Stimulated activated CD8-positive, alpha-beta memory T cell treated with anti-CD3 and anti-CD28 coated beads, Interleukin-15, amount 100 ng/mL, for 1 hour (primary cell): ENCODE measurements around the gene PDILT.
"Not testable (repeated sequence)": the region's sequence is repeated elsewhere in the genome, so short reads cannot be mapped to it uniquely, and the experiment has no call there.

Experiments used
- DNase-seq: peaks from one replicate; pipeline ENCODE4 v3.0.0-alpha.2; 2020; ENCODE audit warnings: low read depth

PDILT gene, protein sequence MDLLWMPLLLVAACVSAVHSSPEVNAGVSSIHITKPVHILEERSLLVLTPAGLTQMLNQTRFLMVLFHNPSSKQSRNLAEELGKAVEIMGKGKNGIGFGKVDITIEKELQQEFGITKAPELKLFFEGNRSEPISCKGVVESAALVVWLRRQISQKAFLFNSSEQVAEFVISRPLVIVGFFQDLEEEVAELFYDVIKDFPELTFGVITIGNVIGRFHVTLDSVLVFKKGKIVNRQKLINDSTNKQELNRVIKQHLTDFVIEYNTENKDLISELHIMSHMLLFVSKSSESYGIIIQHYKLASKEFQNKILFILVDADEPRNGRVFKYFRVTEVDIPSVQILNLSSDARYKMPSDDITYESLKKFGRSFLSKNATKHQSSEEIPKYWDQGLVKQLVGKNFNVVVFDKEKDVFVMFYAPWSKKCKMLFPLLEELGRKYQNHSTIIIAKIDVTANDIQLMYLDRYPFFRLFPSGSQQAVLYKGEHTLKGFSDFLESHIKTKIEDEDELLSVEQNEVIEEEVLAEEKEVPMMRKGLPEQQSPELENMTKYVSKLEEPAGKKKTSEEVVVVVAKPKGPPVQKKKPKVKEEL

DNA sequence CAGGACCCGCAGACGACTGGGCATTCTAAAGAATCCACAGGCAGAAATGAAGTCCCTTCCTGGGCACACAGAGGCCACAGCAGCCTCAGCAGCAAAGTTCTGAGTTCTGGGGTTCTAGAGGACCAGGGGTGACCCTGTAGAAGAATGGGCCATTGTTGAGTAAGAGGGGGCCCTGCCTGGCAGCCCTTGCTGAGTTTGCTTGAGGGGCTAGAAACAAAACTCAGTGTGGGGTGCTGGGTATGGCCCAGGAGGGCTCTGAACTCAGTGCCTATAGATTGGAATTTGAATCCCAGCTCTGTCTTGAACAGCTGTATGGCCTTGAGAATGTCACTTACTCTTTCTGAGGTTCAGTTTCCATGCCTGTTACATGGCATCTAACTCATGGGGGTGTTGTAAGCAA, at the start of gene PDILT:
PDILT (minus strand) TSS at position 101 of the 400 bp plus-strand sequence. CDS start 5,437 bp downstream, outside the sequence.
- no peak for DNase-seq

DNA sequence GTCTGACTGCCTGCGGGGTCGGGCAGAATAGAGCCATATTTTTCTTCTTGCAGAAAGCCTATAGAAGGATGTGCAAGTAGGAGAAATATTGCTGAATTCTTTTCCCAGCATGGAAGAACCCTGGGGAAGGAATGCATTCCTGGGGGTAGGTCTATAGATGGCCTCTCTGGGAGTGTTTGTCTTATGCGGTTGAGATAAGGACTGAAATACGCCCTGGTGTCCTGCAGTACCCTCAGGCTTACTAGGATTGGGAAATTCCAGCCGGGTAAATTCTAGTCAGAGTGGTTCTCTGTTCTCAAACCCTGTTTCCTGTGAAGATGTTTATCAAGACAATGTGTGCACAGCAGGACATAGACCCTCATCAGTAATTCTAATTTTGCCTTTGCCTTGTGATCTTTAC, 49.1 kb upstream of the PDILT start:
- DNase-seq, result not testable (repeated sequence)

DNA sequence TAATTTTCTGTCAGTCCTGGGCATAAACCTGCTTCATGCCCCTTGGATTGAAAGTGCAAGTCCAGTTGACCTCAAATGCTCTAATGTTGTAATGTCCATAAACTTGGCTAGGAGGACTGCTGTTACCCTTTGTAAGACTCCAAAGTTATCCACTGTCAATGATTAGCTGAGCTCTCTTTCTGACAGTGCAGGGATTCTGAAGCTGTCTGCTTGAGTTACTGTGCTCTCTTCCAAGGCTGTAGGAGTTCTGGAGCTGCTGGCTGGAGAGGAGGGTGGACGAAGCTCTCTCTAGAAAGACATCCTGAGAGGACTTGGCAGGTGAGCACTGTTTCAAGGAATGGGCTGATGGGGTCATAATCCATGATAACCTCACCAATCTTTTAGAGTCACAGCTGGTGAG, 46.8 kb upstream of the PDILT start, which contains the start of gene ACSM2A:
ACSM2A (plus strand) TSS at position 158 of the 400 bp plus-strand sequence. CDS start 8,594 bp downstream, outside the sequence.
- DNase-seq, result not testable (repeated sequence)

DNA sequence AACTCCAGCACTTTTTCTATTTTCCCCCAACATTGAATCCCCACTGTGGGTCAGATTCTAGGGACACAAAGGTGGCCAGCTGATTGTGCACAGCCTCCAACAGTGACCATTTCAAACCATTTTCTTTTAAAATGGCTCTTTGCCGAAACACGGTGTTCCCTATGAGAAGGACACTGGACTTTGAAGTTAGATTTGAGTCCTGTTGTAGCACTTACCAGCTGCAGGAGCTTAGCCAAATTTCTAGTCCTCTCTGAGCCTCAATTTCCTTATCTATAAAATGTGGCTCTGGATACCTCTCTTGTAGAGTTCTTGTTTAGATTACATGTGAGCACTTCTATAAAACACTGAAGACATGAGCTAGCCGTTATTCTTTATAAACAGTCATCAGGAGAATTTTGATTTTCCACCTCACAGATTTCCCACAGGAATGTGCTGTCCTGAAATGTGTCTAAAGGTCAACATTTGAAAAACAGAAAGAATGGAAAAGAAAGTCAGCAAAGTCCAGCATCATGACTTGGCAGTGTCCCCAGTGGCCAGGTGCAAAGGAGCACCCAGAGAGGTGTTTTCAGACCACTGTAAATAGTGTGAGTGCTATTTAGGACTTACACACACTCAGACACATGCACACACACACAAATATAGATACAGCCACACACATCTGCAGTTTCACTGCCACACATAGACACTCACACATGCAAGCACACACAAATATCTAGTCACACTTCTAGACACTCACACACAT, 42.3 kb upstream of the PDILT start:
- DNase-seq, result not testable (repeated sequence)

DNA sequence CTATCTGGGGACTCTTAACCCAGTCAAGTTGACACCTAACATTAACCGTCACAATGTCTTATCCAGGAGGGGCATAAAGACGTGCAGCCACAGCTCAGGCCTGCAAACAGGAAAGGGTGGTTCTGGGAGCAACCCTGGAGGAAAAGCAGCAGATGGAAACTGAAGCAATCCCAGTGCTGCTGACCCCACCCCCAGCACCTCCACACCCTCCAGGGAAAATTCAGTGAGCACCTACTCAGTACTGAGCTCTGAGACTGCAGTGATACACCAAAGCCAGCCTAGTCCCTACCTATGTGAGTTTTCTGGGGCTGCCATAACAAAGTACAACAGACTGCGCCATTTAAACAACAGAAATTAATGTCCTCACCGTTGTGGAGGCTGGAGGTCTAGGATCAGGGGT, 37.3 kb upstream of the PDILT start:
- DNase-seq, result not testable (repeated sequence)

DNA sequence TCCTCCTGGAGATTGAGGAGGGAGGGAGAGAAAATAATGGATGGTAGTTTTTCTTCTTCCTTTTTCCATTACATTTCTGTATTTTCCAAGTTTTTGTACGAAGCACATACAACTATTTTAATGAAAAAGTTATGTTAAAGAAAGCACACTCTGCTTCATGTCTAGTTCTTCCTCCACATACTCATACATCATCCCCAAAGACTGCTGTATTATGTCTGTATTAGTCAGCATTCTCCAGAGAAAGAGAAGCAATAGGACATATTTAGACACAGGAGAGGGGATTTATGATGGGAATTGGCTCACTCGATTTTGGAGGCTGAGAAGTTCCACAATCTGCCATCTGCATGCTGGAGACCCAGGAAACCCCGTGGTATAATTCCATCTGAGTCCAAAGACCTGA, 36.7 kb upstream of the PDILT start:
- DNase-seq, result no peak

DNA sequence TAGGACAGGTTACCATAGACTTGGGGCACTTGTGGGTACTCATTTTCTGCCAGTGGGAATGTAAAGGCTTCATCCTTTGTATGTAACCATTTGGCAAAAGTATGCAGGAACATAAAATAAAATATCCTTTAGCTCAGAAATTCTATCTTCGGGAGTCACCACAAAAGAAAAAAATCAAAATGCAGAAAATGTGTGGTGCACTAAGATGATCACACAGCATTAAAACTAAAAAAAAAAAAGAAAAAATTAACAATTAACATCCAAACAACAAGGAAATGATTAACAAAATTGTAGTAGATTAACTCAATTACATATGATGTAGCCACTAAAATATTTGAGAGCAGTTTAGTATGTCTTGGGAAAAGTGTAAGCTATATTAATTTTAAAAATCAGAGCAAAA, 36.2 kb upstream of the PDILT start:
- DNase-seq, result not testable (repeated sequence)

DNA sequence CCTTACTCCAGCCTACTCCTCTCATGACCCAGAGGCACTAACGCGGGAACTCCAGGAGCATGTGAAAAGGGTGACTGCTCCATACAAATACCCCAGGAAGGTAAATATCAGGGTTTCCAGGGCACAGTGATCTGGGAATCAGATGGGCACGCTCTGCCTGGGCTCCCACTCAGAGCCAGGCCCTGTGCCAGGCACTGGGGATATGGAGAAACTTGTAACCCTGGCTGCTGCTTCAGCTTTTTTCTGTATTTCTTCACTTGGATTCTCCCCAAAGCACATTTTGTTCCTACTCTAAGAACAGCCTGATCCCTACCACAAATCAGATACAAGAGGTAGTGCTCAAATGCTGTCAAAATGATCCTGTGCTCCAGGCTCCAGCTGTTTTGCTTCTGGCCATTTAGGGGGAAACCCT, 35.3 kb upstream of the PDILT start:
- not testable (repeated sequence) for DNase-seq

DNA sequence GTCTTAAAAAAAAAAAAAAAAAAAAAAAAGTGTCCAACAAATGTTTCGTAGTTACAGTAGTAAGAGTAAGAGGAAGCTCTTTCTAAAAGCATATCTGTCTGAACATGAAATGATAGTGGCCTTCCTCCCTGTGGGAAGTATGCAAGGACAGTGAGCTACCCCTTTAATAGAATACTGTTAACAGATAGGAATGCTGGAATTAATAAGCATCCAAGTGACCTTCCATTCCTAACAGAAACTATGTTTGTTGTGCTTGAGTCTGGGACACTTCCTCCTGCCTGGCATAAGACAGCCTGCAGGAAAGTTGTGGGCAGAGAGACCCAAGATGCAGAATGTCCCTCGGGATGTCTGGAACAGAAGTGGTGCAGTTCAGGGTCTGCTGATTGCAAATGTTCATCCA, 34.4 kb upstream of the PDILT start:
- DNase-seq, result not testable (repeated sequence)

DNA sequence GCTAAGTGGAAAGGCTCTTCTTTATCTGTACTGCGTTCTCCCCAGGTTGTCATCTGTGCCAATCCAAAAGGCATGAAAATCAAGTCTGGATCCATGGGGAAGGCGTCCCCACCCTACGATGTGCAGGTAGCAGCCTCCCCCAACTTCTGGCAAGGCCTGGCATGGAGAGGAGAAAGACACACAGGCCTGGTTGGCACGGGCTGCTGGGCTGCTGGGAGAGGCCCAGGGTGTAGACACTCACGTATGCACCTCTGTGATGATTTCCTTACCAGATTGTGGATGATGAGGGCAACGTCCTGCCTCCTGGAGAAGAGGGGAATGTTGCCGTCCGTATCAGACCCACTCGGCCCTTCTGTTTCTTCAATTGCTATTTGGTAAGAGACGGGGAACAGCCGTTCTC, 26.4 kb upstream of the PDILT start:
- DNase-seq, result no peak

DNA sequence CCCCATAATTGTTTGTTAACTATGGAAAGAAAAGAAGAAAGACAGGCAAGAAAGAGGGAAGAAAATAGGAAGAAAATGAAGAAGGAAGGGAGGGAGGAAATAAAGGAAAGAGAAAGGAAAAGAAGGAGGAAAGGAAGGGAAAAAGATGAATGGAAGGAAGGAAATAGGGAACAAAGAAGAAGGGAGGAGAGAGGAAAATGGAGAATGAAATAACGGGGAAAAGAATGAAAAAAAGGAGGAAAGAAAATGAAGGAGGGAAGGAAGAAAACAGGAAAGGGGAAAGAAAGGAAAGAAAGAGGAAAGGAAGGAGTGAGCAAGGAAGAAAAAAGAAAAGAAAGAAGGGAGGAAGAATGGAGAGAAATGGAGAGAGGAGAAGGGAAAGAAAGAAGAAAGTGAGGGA, 25.9 kb upstream of the PDILT start:
- DNase-seq, result not testable (repeated sequence)

DNA sequence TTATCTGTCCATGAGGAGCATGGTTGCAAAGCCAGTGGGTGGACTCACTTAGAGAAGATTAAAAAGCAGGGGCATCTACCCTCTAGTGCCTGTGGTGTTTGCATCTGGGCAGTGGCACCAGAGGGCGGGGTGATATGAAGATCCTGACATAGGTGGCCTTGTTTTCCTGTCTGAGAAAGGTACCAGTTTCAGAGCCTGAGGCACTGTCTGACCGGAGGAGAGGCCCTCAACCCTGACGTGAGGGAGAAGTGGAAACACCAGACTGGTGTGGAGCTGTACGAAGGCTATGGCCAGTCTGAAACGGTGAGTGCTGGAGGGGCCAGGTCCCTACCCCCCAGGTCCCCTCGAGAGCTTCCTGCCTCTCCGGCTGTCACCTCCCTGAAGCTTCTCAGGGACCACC, 25.0 kb upstream of the PDILT start:
- not testable (repeated sequence) for DNase-seq

DNA sequence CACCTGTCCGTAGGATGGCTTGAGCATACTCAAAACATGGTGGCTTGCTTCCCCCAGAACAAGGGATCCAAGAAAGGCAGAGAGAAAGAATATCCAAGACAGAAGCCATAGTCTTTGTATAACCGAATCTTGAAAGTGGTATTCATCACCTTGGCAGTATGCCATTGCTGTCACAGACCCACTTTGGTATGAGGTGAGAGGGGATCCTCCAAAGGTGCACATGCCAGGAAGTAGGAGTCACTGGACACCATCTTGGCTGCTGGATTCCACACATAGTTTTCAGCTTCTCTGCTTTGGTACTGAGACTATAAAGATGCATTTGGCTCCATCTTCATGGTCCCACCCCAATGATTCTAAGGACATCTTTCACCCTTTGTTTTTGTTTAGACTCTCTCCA, 22.9 kb upstream of the PDILT start:
- not testable (repeated sequence) for DNase-seq

DNA sequence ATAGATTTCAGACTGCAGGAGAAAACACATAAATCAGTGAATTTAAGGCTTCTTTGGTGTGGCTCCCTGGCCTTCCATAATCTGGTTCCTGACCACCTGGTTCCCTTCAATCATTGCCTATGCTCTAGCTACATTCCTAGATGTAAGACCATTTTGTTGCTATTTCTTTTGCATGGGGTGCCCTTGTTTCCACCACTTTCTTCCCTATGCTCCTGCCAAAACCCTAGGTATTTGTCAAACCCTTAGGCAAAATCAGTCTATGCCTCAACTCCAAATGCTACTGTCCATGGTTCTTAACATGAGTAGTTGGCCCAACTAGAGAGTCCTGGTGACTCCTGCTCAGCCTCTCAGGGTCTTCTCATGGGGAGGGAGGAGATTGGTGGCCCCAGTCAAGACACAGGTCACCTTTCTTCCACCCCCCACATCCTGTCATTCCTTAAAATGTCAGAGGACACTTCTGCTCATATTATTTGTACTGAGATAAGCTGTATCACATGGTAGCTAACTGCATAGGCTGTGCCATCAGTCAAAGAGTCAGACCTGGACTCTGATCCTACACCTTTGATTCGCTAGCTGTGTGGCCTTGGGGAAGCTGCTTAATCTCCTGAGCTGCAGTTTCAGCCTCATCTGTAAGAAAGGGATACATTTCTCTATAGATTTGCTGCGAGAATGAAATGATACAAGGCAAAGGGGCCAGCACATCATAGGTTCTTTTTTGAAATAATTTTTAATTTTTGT, 19.8 kb upstream of the PDILT start:
- DNase-seq, result no peak

DNA sequence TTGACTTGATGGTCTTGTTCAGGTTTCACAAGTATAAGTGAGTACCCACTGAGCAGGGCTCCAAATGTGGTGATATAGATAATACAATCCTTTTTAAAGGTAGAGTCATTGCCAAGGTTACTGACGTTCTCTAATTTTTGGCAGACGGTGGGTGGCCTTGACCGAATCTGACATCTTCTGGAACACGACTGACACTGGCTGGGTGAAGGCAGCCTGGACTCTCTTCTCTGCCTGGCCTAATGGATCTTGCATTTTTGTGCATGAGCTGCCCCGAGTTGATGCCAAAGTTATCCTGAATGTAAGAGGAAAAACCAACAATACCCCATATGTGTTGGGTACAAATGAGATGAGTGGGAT, 19.2 kb upstream of the PDILT start:
- not testable (repeated sequence) for DNase-seq

DNA sequence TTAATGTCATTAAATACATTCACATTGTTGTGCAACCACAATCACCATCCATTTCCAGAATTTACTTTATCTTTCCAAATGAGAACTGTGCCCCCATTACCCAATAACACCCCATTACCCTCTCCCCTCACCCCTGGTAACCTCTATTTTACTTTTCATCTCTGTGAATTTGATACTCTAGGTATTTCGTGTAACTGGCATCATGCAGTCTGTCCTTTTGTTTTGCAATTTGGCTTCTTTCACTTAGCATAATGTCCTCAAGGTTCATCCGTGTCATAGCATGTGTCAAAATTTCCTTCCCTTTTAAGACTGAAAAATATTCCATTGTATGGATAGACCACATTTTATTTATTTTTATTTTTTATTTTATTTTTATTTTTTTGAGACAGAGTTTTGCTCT, 17.2 kb upstream of the PDILT start:
- DNase-seq, result not testable (repeated sequence)

DNA sequence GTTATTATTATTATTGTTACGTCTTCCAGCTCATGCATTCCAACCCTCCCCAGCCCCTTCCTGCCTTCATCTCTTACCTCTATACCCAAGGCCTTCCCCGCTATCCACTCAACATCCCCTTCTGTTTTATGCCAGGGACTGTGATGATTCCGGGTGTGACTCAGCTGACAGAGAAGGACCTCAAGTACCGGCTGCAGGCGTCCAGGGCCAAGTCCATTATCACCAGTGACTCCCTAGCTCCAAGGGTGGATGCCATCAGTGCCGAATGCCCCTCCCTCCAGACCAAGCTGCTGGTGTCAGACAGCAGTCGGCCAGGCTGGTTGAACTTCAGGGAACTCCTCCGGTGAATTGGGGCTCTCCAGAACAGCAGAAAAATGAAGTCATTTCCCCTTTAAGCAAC, 14.6 kb upstream of the PDILT start:
- not testable (repeated sequence) for DNase-seq

DNA sequence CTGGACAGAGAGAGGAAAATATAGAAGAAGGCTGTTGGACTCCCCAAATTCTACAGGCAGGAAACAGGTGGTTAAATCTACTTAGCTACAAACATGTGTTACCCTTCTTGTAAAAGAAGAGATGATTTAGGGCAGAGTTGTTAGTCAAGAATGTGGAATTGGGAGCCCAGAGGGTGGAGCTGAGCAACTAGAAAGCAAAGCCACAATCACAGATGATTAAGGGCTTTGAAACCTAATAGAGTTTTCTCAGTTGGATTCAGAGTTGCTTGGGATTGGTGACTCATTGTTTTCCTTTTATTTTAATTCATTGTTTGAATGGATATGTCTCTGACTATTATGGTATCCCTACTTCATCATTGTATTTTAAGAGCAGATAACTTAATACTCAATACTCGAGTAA, 11.0 kb upstream of the PDILT start:
- DNase-seq, result no peak

DNA sequence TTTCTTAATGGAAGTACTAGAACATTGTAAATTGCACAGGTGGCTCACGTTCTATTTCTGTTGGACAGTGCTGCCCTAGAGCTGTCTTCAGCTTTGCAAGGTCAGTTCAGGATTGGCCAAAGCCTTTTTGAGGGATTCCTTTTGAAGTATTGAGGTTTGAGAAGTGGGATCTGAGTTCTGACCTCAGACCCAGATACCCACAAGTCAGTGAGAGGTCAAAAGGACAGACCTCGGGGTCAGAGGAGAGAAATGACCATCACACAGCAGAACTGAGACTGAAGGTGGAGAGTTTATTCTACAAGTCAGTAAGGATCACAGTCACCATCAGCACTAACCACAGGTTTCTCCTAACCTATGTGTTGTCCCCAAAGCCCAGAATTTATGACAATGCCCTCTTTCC, 6.5 kb upstream of the PDILT start:
- no peak for DNase-seq

DNA sequence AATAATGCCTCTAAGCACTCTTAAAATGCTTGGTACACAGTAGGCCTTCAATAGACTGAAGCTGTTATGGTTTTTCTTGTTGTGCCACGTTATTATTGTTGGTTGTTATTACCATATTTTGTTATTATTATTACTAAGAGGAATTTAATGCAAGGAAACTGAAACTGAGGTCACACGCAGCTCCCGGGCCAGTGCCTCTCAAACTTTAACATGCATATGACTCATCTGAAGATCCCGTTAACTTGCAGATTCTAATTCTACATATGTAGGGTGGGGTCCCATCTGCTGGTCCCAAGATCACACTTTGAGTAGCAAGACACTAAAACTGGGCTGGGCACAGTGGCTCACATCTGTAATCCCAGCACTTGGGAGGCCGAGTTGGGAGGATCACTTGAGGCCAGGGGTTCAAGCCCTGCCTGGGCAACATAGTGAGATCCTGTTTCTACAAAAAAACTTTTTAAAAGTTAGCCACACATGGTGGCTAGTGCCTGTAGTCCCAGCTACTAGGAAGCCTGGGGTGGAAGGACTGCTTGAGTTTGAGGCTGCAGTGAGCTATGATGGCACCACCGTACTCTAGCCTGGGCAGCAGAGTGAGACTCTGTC, 5.7 kb upstream of the PDILT start:
- DNase-seq, result no peak

DNA sequence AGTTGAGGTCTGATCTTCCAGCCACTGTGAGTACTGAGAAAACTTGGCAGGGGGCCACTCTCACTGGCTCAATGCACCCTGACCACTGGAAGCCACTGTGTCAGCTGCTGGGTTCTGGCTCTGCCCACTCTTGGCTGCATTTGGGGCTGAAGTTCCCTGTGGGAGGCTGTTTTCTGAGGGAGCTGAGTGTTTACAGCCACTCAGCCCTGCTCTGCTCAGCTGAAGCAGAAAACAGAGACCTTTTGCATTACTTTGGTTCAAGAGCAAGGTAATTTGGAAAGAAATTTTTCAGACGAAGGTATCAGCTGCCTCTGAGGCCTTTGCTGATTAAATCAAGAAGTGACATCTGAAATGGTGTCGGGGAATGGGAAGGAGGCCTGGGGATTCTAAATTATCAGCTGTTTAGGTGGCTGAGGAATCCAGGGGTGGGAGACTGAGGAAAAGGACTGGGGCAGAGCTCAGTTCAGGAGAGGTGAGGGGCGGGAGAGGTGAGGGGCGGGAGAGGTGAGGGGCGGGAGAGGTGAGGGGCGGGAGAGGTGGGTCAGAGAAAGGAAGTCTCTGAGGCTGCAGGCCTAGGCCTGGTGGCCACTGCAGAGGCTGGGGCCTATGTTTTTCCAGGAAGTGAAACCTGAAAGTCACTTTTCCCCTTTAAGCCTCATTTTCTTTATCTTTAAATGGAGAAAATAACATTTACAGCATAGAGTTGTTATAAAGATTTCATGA, 5.0 kb upstream of the PDILT start, which contains the start of gene ACSM5:
ACSM5 (plus strand) TSS at position 137 of the 723 bp plus-strand sequence. CDS start 1,951 bp downstream, outside the sequence.
- no peak for DNase-seq
